H1 (cell line): ENCODE data around the gene CLDN14. TPM values are rescaled to one million over a fixed set of nuclear protein-coding genes. Genes with fewer than 3 reads are reported as not detected.

Source experiments
- BACH1 ChIP-seq: IDR thresholded peaks from 2 replicates; pipeline ENCODE4 v1.6.1; 2012; ENCODE audit warnings: low read length, improper control_type of control experiment
- CHD2 ChIP-seq: IDR thresholded peaks from 2 replicates; pipeline ENCODE4 v1.6.1; 2012; ENCODE audit warnings: low read length, improper control_type of control experiment
- CREB1 ChIP-seq: IDR thresholded peaks from 2 replicates; pipeline ENCODE4 v1.6.1; 2012; ENCODE audit warnings: inconsistent platforms
- JUN ChIP-seq: IDR thresholded peaks from 2 replicates; pipeline ENCODE4 v1.6.1; 2011; ENCODE audit warnings: low read depth, mild to moderate bottlenecking, improper control_type of control experiment, low read length
- KDM1A ChIP-seq: fragments of 200-600, 300-600 bp; sonication (generic); IDR thresholded peaks from 2 replicates; pipeline ENCODE4 v1.7.1; 2016; ENCODE audit warnings: mild to moderate bottlenecking, low read length, borderline replicate concordance
- SIRT6 ChIP-seq: IDR thresholded peaks from one replicate; pipeline ENCODE4 v1.7.1; 2012; ENCODE audit warnings: low read length, inconsistent platforms
- SP4 ChIP-seq: IDR thresholded peaks from 2 replicates; pipeline ENCODE4 v1.6.1; 2012; ENCODE audit warnings: low read length, inconsistent platforms
- polyA plus RNA-seq, 7 experiments: library from polyadenylated mRNA; depleted of rRNA in 3 of 7; stranded (reverse) in 5 of 7; unstranded in 2 of 7; fragments of >200 nt in 5 of 7; fragments of 200-250 nt in 2 of 7; gene quantifications; 1 replicate in 5 of 7; 2 replicates in 1 of 7; 4 replicates in 1 of 7; pipeline versions ENCODE4 v1.2.1 to v1.2.3, GENCODE V29; 2011 to 2013; ENCODE audit warnings: missing spikeins in 2 of 7, mixed read lengths in 2 of 7
- total RNA-seq: library from RNA; stranded (reverse); fragmentation: NEBNext Ultra II Directional; extraction: Animal tissue kit (Norgen Biotek cat#: 25700); gene quantifications from 2 replicates; pipeline ENCODE4 v1.2.1, GENCODE V29; 2021
- TF ChIP-seq, protein P1 (sequence below): IDR thresholded peaks from 2 replicates; pipeline ENCODE4 v1.6.1; 2012; ENCODE audit warnings: inconsistent platforms

The CLDN14 gene
- total and polyA plus RNA-seq, 2 of the 8 experiments (the other 6 are each of a cell fraction or from before 2014, with no cell fraction given), result 0.08 TPM; not detected in 1

DNA sequence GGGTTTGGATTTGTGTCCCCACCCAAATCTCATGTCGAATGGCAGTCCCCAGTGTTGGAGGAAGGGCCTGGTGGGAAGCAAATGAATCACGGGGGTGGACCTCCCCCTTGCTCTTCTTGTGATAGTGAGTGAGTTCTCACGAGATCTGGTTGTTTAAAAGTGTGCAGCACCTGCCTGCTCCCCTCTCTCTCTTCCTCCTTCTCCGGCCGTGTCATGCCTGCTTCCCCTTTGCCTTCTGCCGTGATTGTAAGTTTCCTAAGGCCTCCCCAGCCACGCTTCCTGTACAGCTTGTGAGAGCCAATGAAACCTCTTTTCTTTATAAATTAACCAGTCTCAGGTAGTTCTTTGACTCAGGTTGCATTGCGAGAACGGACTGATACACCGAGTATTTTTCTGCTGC is 15.9 kb downstream of the CLDN14 start (continued):
- no peak for TF ChIP-seq SP4
- TF ChIP-seq, protein P1, sequence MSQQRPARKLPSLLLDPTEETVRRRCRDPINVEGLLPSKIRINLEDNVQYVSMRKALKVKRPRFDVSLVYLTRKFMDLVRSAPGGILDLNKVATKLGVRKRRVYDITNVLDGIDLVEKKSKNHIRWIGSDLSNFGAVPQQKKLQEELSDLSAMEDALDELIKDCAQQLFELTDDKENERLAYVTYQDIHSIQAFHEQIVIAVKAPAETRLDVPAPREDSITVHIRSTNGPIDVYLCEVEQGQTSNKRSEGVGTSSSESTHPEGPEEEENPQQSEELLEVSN, result no peak
- TF ChIP-seq JUN, result no peak
- no peak for TF ChIP-seq KDM1A
- TF ChIP-seq SIRT6, result no peak
- no peak for TF ChIP-seq BACH1
- TF ChIP-seq CREB1, result no peak
- no peak for TF ChIP-seq CHD2
